GM12878 (cell line): Measurements from ENCODE around the gene ZBED1. TPM values are rescaled to one million over a fixed set of nuclear protein-coding genes. Genes with fewer than 3 reads are reported as not detected.

Experiments
- ATAC-seq: fragments of 200-7000 bp; cut with Tn5 transposase; 3 replicates; pipeline ENCODE4 v1.9.1; 2020; ENCODE audit warnings: mild to moderate bottlenecking, moderate library complexity
- BruUV-seq: library from RNA; stranded (reverse); fragments of 400-500 nt; replicated peaks from 2 replicates; lab custom pipeline; 2021; lab: Mats Ljungman, UMichigan
- CTCF ChIA-PET: fragments of 300-600 bp; sonication (Branson Sonifier 250); formaldehyde crosslinking; extraction: SDS; loops from one replicate; lab custom pipeline; 2021; ENCODE audit warnings: inconsistent platforms; lab: Yijun Ruan, JAX
- POLR2A ChIA-PET: fragments of 350-600 bp; formaldehyde crosslinking; extraction: SDS; loops from one replicate; lab custom pipeline; 2021; ENCODE audit warnings: inconsistent platforms; lab: Charles Lee
- RAD21 ChIA-PET: fragments of 300-600 bp; sonication (Branson Sonifier 250); formaldehyde crosslinking; loops from one replicate; lab custom pipeline; 2023; ENCODE audit warnings: antibody characterized with exemption; ENCODE audit not compliant: unreplicated experiment; lab: Charles Lee
- SMC1A ChIA-PET: fragments of 300-600 bp; sonication (Branson Sonifier 250); formaldehyde crosslinking; loops from one replicate; lab custom pipeline; 2023; ENCODE audit not compliant: unreplicated experiment, uncharacterized antibody; lab: Charles Lee
- DNase-seq: peaks from one replicate; pipeline ENCODE4 v3.0.0-alpha.2; 2011; ENCODE audit warnings: low read depth, low spot score
- FAIRE-seq: peaks from 3 replicates; lab custom pipeline; 2011; peaks lifted over from hg19 to GRCh38; lab: Jason Lieb, UNC
- H2AFZ ChIP-seq: 2 replicates; pipeline ENCODE4 v1.6.0; 2011; ENCODE audit warnings: low read depth, low read length, control low read depth; ENCODE audit not compliant: control insufficient read depth
- H3K27ac ChIP-seq: 2 replicates; pipeline ENCODE4 v1.5.1; 2011; ENCODE audit warnings: control low read depth; ENCODE audit not compliant: control insufficient read depth, insufficient read depth
- H3K27me3 ChIP-seq, 2 experiments: replicated peaks in 1 of 2; 2 replicates each; pipeline versions ENCODE4 v1.6.0 to v1.6.1; 2011; ENCODE audit warnings: low read length in 1 of 2; ENCODE audit not compliant: control insufficient read depth in 2 of 2, insufficient read depth in 2 of 2
- H3K36me3 ChIP-seq, 2 experiments: 2 replicates each; pipeline ENCODE4 v1.5.1; 2011; ENCODE audit warnings: low read length in 1 of 2; ENCODE audit not compliant: control insufficient read depth in 2 of 2, insufficient read depth in 2 of 2
- H3K4me1 ChIP-seq: 2 replicates; pipeline ENCODE4 v1.6.1; 2011; ENCODE audit warnings: mild to moderate bottlenecking, low read length, moderate library complexity, mixed read lengths; ENCODE audit not compliant: control insufficient read depth, insufficient read depth
- H3K4me2 ChIP-seq: 2 replicates; pipeline ENCODE4 v1.6.0; 2011; ENCODE audit warnings: control low read depth; ENCODE audit not compliant: control insufficient read depth, insufficient read depth
- H3K4me3 ChIP-seq: fragments of 200-600 bp; sonication (generic); 2 replicates; pipeline ENCODE4 v1.5.1; 2016
- H3K79me2 ChIP-seq: 2 replicates; pipeline ENCODE4 v1.6.0; 2011; ENCODE audit warnings: low read length; ENCODE audit not compliant: control insufficient read depth, insufficient read depth
- H3K9ac ChIP-seq: 2 replicates; pipeline ENCODE4 v1.8.0; 2011; ENCODE audit warnings: low read length, control low read depth, mixed read lengths; ENCODE audit not compliant: control insufficient read depth, insufficient read depth
- H3K9me3 ChIP-seq: replicated peaks from 3 replicates; pipeline ENCODE4 v1.5.1; 2011; ENCODE audit warnings: mild to moderate bottlenecking, low read length; ENCODE audit not compliant: control insufficient read depth, insufficient read depth
- H4K20me1 ChIP-seq: 2 replicates; pipeline ENCODE4 v1.6.0; 2011; ENCODE audit not compliant: control insufficient read depth, insufficient read depth
- KDM1A ChIP-seq: fragments of 200-600 bp; sonication (generic); IDR thresholded peaks from 2 replicates; pipeline ENCODE4 v1.6.1; 2016; ENCODE audit warnings: borderline replicate concordance
- NFYB ChIP-seq: IDR thresholded peaks from 2 replicates; pipeline ENCODE4 v1.6.1; 2011; ENCODE audit warnings: low read depth, mild to moderate bottlenecking, low read length, improper control_type of control experiment, moderate library complexity; ENCODE audit not compliant: insufficient read depth
- NKRF ChIP-seq: fragments of 450-650 bp; conservative IDR thresholded peaks from 2 replicates; pipeline ENCODE4 v1.6.1; 2017; ENCODE audit warnings: mild to moderate bottlenecking, moderate library complexity
- NR2C1 ChIP-seq: fragments of 450-650 bp; IDR thresholded peaks from 2 replicates; pipeline ENCODE4 v1.6.1; 2017; ENCODE audit warnings: antibody characterized with exemption, mild to moderate bottlenecking, moderate library complexity
- RAD51 ChIP-seq: fragments of 450-650 bp; IDR thresholded peaks from 2 replicates; pipeline ENCODE4 v1.6.1; 2016; ENCODE audit warnings: moderate library complexity, mild to moderate bottlenecking, inconsistent platforms
- RB1 ChIP-seq: fragments of 450-650 bp; formaldehyde crosslinking; IDR thresholded peaks from 2 replicates; pipeline ENCODE4 v1.6.1; 2017; ENCODE audit warnings: mild to moderate bottlenecking, borderline replicate concordance
- RBBP5 ChIP-seq: fragments of 200-600 bp; sonication (generic); conservative IDR thresholded peaks from 2 replicates; pipeline ENCODE4 v1.6.1; 2016
- RFX5 ChIP-seq: IDR thresholded peaks from 2 replicates; pipeline ENCODE4 v1.6.1; 2011; ENCODE audit warnings: low read depth, low read length, improper control_type of control experiment
- SMAD1 ChIP-seq: fragments of 450-650 bp; IDR thresholded peaks from 2 replicates; pipeline ENCODE4 v1.6.1; 2018; ENCODE audit warnings: mild to moderate bottlenecking, low read depth; ENCODE audit not compliant: partially characterized antibody
- TAF1 ChIP-seq: IDR thresholded peaks from 2 replicates; pipeline ENCODE4 v1.6.1; 2011; ENCODE audit warnings: mild to moderate bottlenecking, low read depth, low read length, borderline replicate concordance
- WGBS: methylation state at CpG from one replicate; pipeline ENCODE4 v1.1.6; 2016; ENCODE audit warnings: low lambda C conversion rate; ENCODE audit not compliant: insufficient replicate concordance, insufficient coverage; ENCODE audit errors: missing lambda C conversion rate; 5-methylcytosine and 5-hydroxymethylcytosine counted together
- in situ Hi-C: fragments of 300-500 bp; cut with MboI; formaldehyde crosslinking; loops from 9 replicates; pipeline ENCODE4 v1.14.3; 2018; ENCODE audit warnings: mixed read lengths
- intact Hi-C: fragments of 100-400 bp; cut with micrococcal nuclease; formaldehyde crosslinking; loops from one replicate; pipeline ENCODE4 v1.14.2; 2022; ENCODE audit not compliant: unreplicated experiment
- polyA plus RNA-seq, 11 experiments: library from polyadenylated mRNA; depleted of rRNA in 4 of 11; unstranded in 6 of 11; stranded (reverse) in 5 of 11; fragments of >200 nt; fragmentation: Nextera tagmentation in 4 of 11; fragmentation: Illumina TruSeq in 1 of 11; extraction: Ambion mirVana in 4 of 11; extraction: Trizol in 1 of 11; gene quantifications; 1 replicate in 1 of 11; 2 replicates in 10 of 11; pipeline versions ENCODE4 v1.2.1 to v1.2.3, GENCODE V29; 2011 to 2016; ENCODE audit warnings: inconsistent platforms in 2 of 11, missing spikeins in 2 of 11, low read depth in 1 of 11
- total RNA-seq, 4 experiments: library from RNA; depleted of rRNA in 3 of 4; stranded (reverse); fragments of >200 nt in 3 of 4; fragmentation: Illumina TruSeq in 1 of 4; extraction: Trizol in 1 of 4; gene quantifications; 2 replicates each; pipeline versions ENCODE4 v1.2.1 to v1.2.3, GENCODE V29; 2013 to 2021

ZBED1 gene
- total and polyA plus RNA-seq, 10 of the 15 experiments (the other 5 are each of a cell fraction or from before 2014, with no cell fraction given) = 1.9 to 75.5 (median 40.5) TPM

GRCh38 chrX:2446815-2447214 is 54.0 kb downstream of the ZBED1 start:
- TF ChIP-seq RAD51 (no peak), RBBP5 (no peak), TAF1 (no peak), SMAD1 (no peak), RFX5 (no peak), NKRF (no peak), RB1 (no peak), NR2C1 (no peak), NFYB (no peak), KDM1A (no peak)
- TF ChIP-seq, all 136 proteins: peak for 0
- no peaks in the 10 kb centered on the region for H3K27me3 ChIP-seq
- no peak for DNase-seq
- WGBS = 98% methylated on average over 14 of the region's 14 CpGs
- H3K4me2 ChIP-seq = no peak overlapping the region
- no peak overlapping the region for H3K27ac ChIP-seq
- no peaks in the 10 kb centered on the region; the same call in 1 of the 2 replicates for H3K79me2 ChIP-seq
- in situ Hi-C loops = no loop called here
- SMC1A ChIA-PET = no interaction called here
- BruUV-seq = no TSS peak
- POLR2A ChIA-PET = no interaction called here
- no peak for ATAC-seq
- no peak for FAIRE-seq
- RAD21 ChIA-PET = no interaction called here
- CTCF ChIA-PET = no interaction called here
- H2AFZ ChIP-seq = no peak overlapping the region
- H3K9me3 ChIP-seq = peaks cover 3% of the 10 kb centered on the region; the same call in 1 of the 3 replicates
- intact Hi-C loops = no loop called here
- no peak overlapping the region for H3K9ac ChIP-seq
- H3K4me1 ChIP-seq = no peaks in the 10 kb centered on the region
- no peak overlapping the region for H3K4me3 ChIP-seq
- no peaks in the 10 kb centered on the region; a peak in 1 of 4 replicates for H3K36me3 ChIP-seq
- no peaks in the 10 kb centered on the region for H4K20me1 ChIP-seq
